Common myeloid progenitor, CD34-positive (primary cell): Measurements from ENCODE around the gene GRIK5.

Source experiments
- CTCF ChIA-PET: fragments of 350-600 bp; sonication (Branson Sonifier 250); formaldehyde crosslinking; loops from one replicate; lab custom pipeline; 2021; ENCODE audit warnings: antibody characterized with exemption; lab: Charles Lee
- POLR2A ChIA-PET: fragments of 350-600 bp; sonication (Branson Sonifier 250); formaldehyde crosslinking; loops from one replicate; lab custom pipeline; 2021; ENCODE audit warnings: antibody characterized with exemption; lab: Charles Lee
- DNase-seq, 3 donors: peaks; one replicate each; pipeline versions ENCODE4 v3.0.0 to v3.0.0-alpha.2; 2013
- H3K27ac ChIP-seq, 2 experiments: 1 replicate in 1 of 2; 2 replicates in 1 of 2; pipeline ENCODE4 v1.7.0; 2013; ENCODE audit warnings: inconsistent platforms in 2 of 2, low read length in 2 of 2, mild to moderate bottlenecking in 2 of 2, low read depth in 1 of 2, moderate library complexity in 1 of 2; ENCODE audit not compliant: severe bottlenecking in 2 of 2, insufficient read depth in 1 of 2, poor library complexity in 1 of 2
- H3K27me3 ChIP-seq, 5 experiments: replicated peaks in 2 of 5; 1 replicate in 3 of 5; 2 replicates in 2 of 5; pipeline versions ENCODE4 v1.6.1 to v1.7.0; 2013; ENCODE audit warnings: low read length in 4 of 5, mild to moderate bottlenecking in 2 of 5, moderate library complexity in 2 of 5, inconsistent platforms in 1 of 5; ENCODE audit not compliant: insufficient read depth in 5 of 5, control insufficient read depth in 4 of 5
- H3K36me3 ChIP-seq, 4 experiments: 1 replicate in 2 of 4; 2 replicates in 2 of 4; pipeline versions ENCODE4 v1.6.1 to v1.7.0; 2013; ENCODE audit warnings: low read length in 3 of 4, control low read depth in 1 of 4, mild to moderate bottlenecking in 1 of 4; ENCODE audit not compliant: control insufficient read depth in 4 of 4, insufficient read depth in 4 of 4
- H3K4me1 ChIP-seq, 4 experiments: 1 replicate in 3 of 4; 2 replicates in 1 of 4; pipeline versions ENCODE4 v1.6.1 to v1.7.1; 2013; ENCODE audit warnings: low read length in 3 of 4, mild to moderate bottlenecking in 3 of 4, control low read depth in 1 of 4, inconsistent platforms in 1 of 4, moderate library complexity in 1 of 4; ENCODE audit not compliant: control insufficient read depth in 4 of 4, insufficient read depth in 4 of 4; ENCODE audit errors: control extremely low read depth in 1 of 4
- H3K4me3 ChIP-seq, 7 experiments: 1 replicate in 4 of 7; 2 replicates in 3 of 7; pipeline versions ENCODE4 v1.5.1 to v1.7.0; 2013; ENCODE audit warnings: mild to moderate bottlenecking in 7 of 7, low read length in 6 of 7, moderate library complexity in 6 of 7, inconsistent platforms in 2 of 7, low read depth in 2 of 7, control low read depth in 1 of 7; ENCODE audit not compliant: insufficient read depth in 4 of 7, control insufficient read depth in 1 of 7; ENCODE audit errors: extremely low read depth in 1 of 7
- H3K9me3 ChIP-seq, 5 experiments: 1 replicate in 4 of 5; 2 replicates in 1 of 5; pipeline versions ENCODE4 v1.6.1 to v1.7.1; 2013; ENCODE audit warnings: low read length in 4 of 5, mild to moderate bottlenecking in 2 of 5, inconsistent platforms in 1 of 5, low read depth in 1 of 5, moderate library complexity in 1 of 5; ENCODE audit not compliant: control insufficient read depth in 4 of 5, insufficient read depth in 2 of 5; ENCODE audit errors: control extremely low read depth in 1 of 5
- WGBS: methylation state at CpG from one replicate; pipeline ENCODE4 v1.1.5; 2013; ENCODE audit not compliant: insufficient coverage; 5-methylcytosine and 5-hydroxymethylcytosine counted together

The GRIK5 gene

GRCh38 chr19:42086188-42086736 is 16.3 kb upstream of the GRIK5 start:
- peaks cover 0 to 14% (median 3%) of the 10 kb centered on the region in 4 experiments for H3K4me1 ChIP-seq
- ChIA-PET CTCF (no interaction called here), POLR2A (interaction anchor here (0.7 kb wide), 1 partner anchor 100 kb away, joined by 4 read pairs; no protein-coding TSS in a partner anchor)
- 100% methylated on average over 1 of the region's 9 CpGs for WGBS
- no peaks in the 10 kb centered on the region for H3K27me3 ChIP-seq
- DNase-seq = no peak
- H3K4me3 ChIP-seq = no peak overlapping the region
- H3K9me3 ChIP-seq = no peaks in the 10 kb centered on the region
- H3K27ac ChIP-seq = no peak overlapping the region
- H3K36me3 ChIP-seq = peaks cover 0 to 13% (median 7%) of the 10 kb centered on the region in 4 experiments

DNA sequence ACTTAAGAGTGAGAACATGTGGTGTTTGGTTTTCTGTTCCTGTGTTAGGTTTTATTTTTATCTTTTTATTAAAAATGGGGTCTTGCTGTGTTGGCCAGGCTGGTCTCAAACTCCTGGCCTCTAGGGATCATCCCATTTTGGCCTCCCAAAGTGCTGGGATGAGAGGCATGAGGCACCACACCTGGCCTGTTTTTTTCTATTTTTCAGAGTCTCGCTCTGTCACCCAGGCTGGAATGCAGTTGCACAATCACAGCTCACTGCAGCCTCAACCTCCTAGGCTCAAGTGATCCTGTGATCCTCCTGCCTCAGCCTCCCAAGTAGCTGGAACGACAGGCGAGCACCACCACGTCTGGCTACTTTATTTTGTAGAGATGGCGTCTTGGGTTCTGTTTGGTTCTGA is 13.5 kb upstream of the GRIK5 start:
- Histone ChIP-seq H3K36me3 (peaks cover 3 to 40% (median 32%) of the 10 kb centered on the region in 4 experiments), H3K4me1 (peaks cover 0 to 4% (median 3%) of the 10 kb centered on the region in 4 experiments), H3K4me3 (no peak overlapping the region), H3K9me3 (no peaks in the 10 kb centered on the region), H3K27ac (no peak overlapping the region), H3K27me3 (no peaks in the 10 kb centered on the region)
- CTCF ChIA-PET = interaction anchor here (1.3 to 2.4 kb wide), 2 partner anchors 13 to 19 kb away, joined by 3 to 7 read pairs; no protein-coding TSS in a partner anchor
- POLR2A ChIA-PET = no interaction called here
- WGBS = 94% methylated on average over 4 of the region's 5 CpGs
- no peak for DNase-seq

DNA sequence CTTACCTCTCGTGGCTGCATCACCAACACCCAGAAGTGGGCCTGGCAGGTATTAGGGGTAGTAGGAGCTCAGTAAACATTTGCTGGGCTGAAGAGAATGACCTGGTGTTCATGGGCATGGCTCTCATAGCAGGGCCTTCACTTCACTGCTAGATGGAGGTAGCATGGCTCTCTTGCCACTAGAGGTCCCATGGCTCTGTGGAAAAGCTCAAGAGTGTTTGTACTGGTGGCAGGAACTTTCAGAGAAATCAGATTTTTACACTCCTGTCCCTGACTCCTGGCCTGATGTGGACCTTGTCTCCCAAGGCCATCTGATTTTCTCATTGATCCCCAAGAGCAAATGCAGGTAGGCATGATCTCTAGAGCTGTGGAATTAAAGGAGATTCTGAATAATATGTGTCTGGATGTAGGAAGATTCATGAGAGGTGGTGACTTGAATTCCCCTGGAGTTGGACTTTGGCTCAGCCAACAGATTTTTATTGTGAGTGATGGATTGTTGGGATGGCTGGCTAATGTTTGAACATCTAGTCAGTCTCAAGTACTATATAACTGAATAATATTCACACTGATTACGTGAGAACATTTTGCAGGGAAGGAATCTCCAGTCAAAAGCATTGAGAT is 11.7 kb upstream of the GRIK5 start:
- peak in 2 of 3 donors; percentile 73 to 75 for DNase-seq
- CTCF ChIA-PET = interaction anchor here (0.6 to 4.5 kb wide), 7 partner anchors 11 to 81 kb away, joined by 3 to 31 read pairs (median 7); no protein-coding TSS in a partner anchor
- WGBS = 100% methylated on average over 2 of the region's 2 CpGs
- Histone ChIP-seq H3K36me3 (peaks cover 6 to 45% (median 35%) of the 10 kb centered on the region in 4 experiments), H3K4me1 (peaks cover 6 to 18% (median 16%) of the 10 kb centered on the region in 4 experiments), H3K27me3 (no peaks in the 10 kb centered on the region), H3K4me3 (no peak overlapping the region), H3K27ac (peak overlapping the region in 1 of 2 experiments; percentile 19), H3K9me3 (no peaks in the 10 kb centered on the region)
- POLR2A ChIA-PET = no interaction called here

- 98% methylated on average over 22 of the region's 28 CpGs for WGBS
- POLR2A ChIA-PET = no interaction called here
- Histone ChIP-seq H3K4me3 (no peak overlapping the region), H3K9me3 (no peaks in the 10 kb centered on the region), H3K4me1 (peaks cover 8 to 20% (median 16%) of the 10 kb centered on the region in 4 experiments), H3K27me3 (no peaks in the 10 kb centered on the region), H3K36me3 (peaks cover 6 to 45% (median 35%) of the 10 kb centered on the region in 4 experiments), H3K27ac (peak overlapping the region in 1 of 2 experiments; percentile 19)
- CTCF ChIA-PET = interaction anchor here (1.5 to 4.5 kb wide), 6 partner anchors 10 to 80 kb away, joined by 3 to 31 read pairs (median 7); no protein-coding TSS in a partner anchor
- no peak for DNase-seq
Measured at GRCh38 chr19:42080764-42081375, 10.9 kb upstream of the GRIK5 start.

GRCh38 chr19:42079886-42080763 is 10.1 kb upstream of the GRIK5 start:
- CTCF ChIA-PET = interaction anchor here (1.5 to 4.5 kb wide), 5 partner anchors 9 to 80 kb away, joined by 3 to 31 read pairs (median 7); no protein-coding TSS in a partner anchor
- Histone ChIP-seq H3K27me3 (no peaks in the 10 kb centered on the region), H3K4me3 (no peak overlapping the region), H3K27ac (no peak overlapping the region), H3K36me3 (peaks cover 6 to 45% (median 35%) of the 10 kb centered on the region in 4 experiments), H3K9me3 (no peaks in the 10 kb centered on the region), H3K4me1 (peaks cover 8 to 24% (median 18%) of the 10 kb centered on the region in 4 experiments)
- DNase-seq = no peak
- WGBS = 98% methylated on average over 44 of the region's 44 CpGs
- POLR2A ChIA-PET = no interaction called here

- Histone ChIP-seq H3K4me3 (no peak overlapping the region), H3K36me3 (peaks cover 6 to 45% (median 35%) of the 10 kb centered on the region in 4 experiments), H3K4me1 (peaks cover 8 to 29% (median 24%) of the 10 kb centered on the region in 4 experiments), H3K27me3 (no peaks in the 10 kb centered on the region), H3K9me3 (no peaks in the 10 kb centered on the region), H3K27ac (no peak overlapping the region)
- DNase-seq = no peak
- WGBS = 94% methylated on average over 13 of the region's 16 CpGs
- ChIA-PET POLR2A (no interaction called here), CTCF (interaction anchor here (0.8 to 4.5 kb wide), 3 partner anchors 14 to 301 kb away, joined by 3 to 31 read pairs (median 3); no protein-coding TSS in a partner anchor)
Measured at GRCh38 chr19:42079276-42079669, 9.3 kb upstream of the GRIK5 start.
